Parathyroid adenoma (tissue), 2 donors: Measurements from ENCODE around the gene TSPAN17.

Source experiments
- H2AFZ ChIP-seq: fragments of 300-600 bp; sonication (generic); one replicate; pipeline ENCODE4 v1.7.0; 2017; ENCODE audit warnings: antibody characterized with exemption, mild to moderate bottlenecking
- H3K27ac ChIP-seq: fragments of 300-600 bp; sonication (generic); one replicate; pipeline ENCODE4 v1.7.0; 2017
- H3K27me3 ChIP-seq: fragments of 300-600 bp; sonication (generic); one replicate; pipeline ENCODE4 v1.7.0; 2017; ENCODE audit warnings: low read length; ENCODE audit not compliant: control insufficient read depth, insufficient read depth
- H3K36me3 ChIP-seq: fragments of 300-600 bp; sonication (generic); one replicate; pipeline ENCODE4 v1.7.0; 2017; ENCODE audit warnings: low read length; ENCODE audit not compliant: control insufficient read depth, insufficient read depth
- H3K4me1 ChIP-seq: fragments of 300-600 bp; sonication (generic); one replicate; pipeline ENCODE4 v1.7.0; 2017; ENCODE audit warnings: control low read depth
- H3K4me2 ChIP-seq: fragments of 300-600 bp; sonication (generic); one replicate; pipeline ENCODE4 v1.7.0; 2017; ENCODE audit warnings: low read length
- H3K4me3 ChIP-seq: fragments of 300-600 bp; sonication (generic); one replicate; pipeline ENCODE4 v1.7.0; 2017; ENCODE audit warnings: low read depth, low read length
- H3K79me2 ChIP-seq: fragments of 300-600 bp; sonication (generic); one replicate; pipeline ENCODE4 v1.7.0; 2017; ENCODE audit warnings: control low read depth
- H3K9ac ChIP-seq: fragments of 300-600 bp; sonication (generic); one replicate; pipeline ENCODE4 v1.7.0; 2017; ENCODE audit warnings: mild to moderate bottlenecking
- H3K9me3 ChIP-seq: fragments of 300-600 bp; sonication (generic); one replicate; pipeline ENCODE4 v1.7.0; 2017; ENCODE audit warnings: low read length; ENCODE audit not compliant: control insufficient read depth
- TF ChIP-seq, protein P1 (sequence below): fragments of 300-600 bp; sonication (generic); IDR thresholded peaks from one replicate; pipeline ENCODE4 v1.7.0; 2017; ENCODE audit warnings: antibody characterized with exemption, mild to moderate bottlenecking
- donor health status: primary hyperparathyroidism.

TSPAN17 gene

DNA sequence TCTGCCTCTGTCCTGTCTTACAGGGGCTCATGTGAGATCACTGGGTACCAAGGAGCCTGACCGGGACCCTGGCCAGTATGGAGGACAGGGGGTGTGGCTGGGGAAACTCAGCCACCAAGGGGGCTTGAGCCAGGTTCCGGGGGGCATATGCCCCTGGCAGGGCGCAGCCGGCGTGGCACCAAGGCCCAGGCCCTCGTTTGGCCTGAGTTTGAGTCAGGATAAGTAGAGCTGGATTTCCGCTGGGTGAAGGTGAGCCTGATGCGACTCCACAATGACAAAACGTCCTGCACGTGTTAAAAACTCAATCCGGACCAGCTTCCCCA, 616 bp upstream of the TSPAN17 start:
- H3K4me1 ChIP-seq, result peaks cover 16% of the 10 kb centered on the region
- H3K4me2 ChIP-seq, result peak overlapping the region; percentile 77
- no peaks in the 10 kb centered on the region for H3K27me3 ChIP-seq
- TF ChIP-seq, protein P1, sequence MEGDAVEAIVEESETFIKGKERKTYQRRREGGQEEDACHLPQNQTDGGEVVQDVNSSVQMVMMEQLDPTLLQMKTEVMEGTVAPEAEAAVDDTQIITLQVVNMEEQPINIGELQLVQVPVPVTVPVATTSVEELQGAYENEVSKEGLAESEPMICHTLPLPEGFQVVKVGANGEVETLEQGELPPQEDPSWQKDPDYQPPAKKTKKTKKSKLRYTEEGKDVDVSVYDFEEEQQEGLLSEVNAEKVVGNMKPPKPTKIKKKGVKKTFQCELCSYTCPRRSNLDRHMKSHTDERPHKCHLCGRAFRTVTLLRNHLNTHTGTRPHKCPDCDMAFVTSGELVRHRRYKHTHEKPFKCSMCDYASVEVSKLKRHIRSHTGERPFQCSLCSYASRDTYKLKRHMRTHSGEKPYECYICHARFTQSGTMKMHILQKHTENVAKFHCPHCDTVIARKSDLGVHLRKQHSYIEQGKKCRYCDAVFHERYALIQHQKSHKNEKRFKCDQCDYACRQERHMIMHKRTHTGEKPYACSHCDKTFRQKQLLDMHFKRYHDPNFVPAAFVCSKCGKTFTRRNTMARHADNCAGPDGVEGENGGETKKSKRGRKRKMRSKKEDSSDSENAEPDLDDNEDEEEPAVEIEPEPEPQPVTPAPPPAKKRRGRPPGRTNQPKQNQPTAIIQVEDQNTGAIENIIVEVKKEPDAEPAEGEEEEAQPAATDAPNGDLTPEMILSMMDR, result no peak
- peak overlapping the region; percentile 72 for H3K27ac ChIP-seq
- H3K36me3 ChIP-seq, result no peaks in the 10 kb centered on the region
- peak overlapping the region; percentile 75 for H3K4me3 ChIP-seq
- peaks cover 5% of the 10 kb centered on the region for H3K79me2 ChIP-seq
- H3K9me3 ChIP-seq, result no peaks in the 10 kb centered on the region
- no peak overlapping the region for H3K9ac ChIP-seq
- peak overlapping the region; percentile 94 for H2AFZ ChIP-seq

DNA sequence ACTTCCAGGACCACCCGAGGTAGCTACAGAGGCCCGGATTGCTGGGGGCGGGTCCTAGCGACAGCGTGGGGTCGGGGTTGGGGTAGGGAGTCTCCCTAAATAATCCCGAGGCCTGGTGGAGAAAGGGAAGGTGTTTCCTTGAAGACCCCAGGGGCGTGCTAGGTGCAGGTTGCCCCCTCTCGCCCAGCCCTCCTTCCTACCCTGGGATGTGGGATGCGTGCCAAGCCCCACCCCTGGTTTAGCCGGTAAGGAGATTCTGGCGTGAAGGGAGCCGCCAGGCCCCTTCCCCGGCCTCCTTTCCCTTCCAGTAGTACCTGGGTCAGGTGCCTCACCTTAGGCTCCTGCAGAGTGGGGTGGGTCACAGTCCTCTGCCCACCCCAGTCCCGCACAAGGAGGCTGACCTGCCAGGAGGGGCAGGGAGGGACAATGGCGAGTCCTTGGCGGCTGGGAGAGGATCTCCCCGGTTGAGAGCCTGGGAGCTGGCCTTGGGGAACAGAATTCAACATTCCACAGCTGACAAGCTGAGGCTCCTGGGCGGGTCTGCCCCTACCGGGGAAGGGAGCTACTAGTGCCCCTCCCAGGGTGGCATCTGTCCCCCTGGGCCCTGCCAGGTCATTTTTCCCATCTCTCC, 674 bp downstream of the TSPAN17 start:
- H3K4me3 ChIP-seq, result peak overlapping the region; percentile 75
- H3K9me3 ChIP-seq, result no peaks in the 10 kb centered on the region
- H3K4me1 ChIP-seq, result peaks cover 16% of the 10 kb centered on the region
- H3K27me3 ChIP-seq, result no peaks in the 10 kb centered on the region
- peaks cover 5% of the 10 kb centered on the region for H3K79me2 ChIP-seq
- no peaks in the 10 kb centered on the region for H3K36me3 ChIP-seq
- peak overlapping the region; percentile 85 for H3K9ac ChIP-seq
- peak overlapping the region; percentile 84 for H3K4me2 ChIP-seq
- peak overlapping the region; percentile 42 for H3K27ac ChIP-seq
- TF ChIP-seq, protein P1, result no peak
- H2AFZ ChIP-seq, result peak overlapping the region; percentile 88

DNA sequence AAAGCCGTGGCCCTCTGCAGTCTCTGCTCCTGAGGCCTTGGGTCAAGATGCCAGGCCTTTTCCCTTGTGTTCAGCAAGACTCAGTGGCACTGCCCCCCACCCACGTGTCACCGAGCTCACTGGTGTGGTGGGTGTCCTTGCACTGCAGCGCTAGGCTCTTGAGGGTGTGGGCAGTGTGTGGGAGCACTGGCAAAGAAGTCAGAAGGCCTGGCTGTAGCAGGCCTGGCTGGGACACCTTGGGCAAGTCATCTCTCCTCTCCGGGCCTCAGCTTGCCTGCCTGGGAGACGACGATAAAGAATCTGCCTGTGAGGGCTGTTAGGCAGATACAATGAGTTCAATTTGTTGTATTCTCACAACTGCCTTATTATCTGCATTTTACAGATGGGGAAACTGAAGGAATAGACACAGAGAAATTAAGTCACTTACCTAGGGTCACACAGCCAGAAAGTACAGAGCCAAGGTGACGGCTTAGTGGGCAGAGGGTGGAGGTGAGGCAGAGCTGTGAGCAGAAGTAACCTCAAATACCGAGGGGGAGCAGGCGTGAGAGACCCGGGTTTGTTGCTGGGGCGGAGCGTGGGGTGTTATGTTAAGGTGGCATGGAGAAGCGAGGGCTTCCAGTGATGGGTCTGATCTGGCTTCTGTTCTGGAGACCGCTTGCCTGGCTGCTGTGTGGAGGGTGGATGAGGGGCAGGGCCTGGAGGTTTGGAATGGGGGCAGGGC, 1.4 kb downstream of the TSPAN17 start:
- peaks cover 12% of the 10 kb centered on the region for H3K4me1 ChIP-seq
- H3K79me2 ChIP-seq, result peaks cover 5% of the 10 kb centered on the region
- H3K36me3 ChIP-seq, result no peaks in the 10 kb centered on the region
- no peaks in the 10 kb centered on the region for H3K27me3 ChIP-seq
- H3K4me2 ChIP-seq, result peak overlapping the region; percentile 84
- peak overlapping the region; percentile 75 for H3K4me3 ChIP-seq
- H3K9me3 ChIP-seq, result no peaks in the 10 kb centered on the region
- H3K27ac ChIP-seq, result peak overlapping the region; percentile 21
- peak overlapping the region; percentile 88 for H2AFZ ChIP-seq
- TF ChIP-seq, protein P1, result no peak
- no peak overlapping the region for H3K9ac ChIP-seq

DNA sequence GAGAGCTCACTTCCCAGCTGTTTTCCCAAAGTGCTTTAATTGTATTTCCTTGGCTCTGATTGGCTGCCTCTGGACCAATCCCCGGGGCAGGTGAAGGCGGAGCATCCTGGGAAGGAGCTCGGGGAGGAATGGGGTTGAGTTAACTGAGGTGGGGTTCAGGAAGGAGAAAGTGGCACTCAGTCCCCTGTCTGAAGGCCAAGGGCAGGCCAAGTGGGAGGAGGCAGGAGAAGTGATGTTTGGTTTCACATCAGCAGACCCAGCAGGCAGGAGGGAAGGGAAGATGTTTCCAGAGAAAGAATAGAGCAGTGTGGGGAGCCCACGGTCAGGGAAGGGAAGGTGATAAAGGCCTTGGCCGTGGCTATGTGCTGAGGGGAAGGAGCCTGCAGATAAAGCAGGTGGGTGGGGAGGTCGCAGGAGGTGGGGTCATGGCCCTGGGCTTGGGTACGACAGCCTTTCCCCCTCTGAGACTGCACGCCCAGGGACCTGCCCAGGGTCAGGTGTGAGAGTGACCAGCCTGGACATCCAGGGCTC, 3.1 kb downstream of the TSPAN17 start:
- H3K79me2 ChIP-seq, result peaks cover 5% of the 10 kb centered on the region
- peaks cover 12% of the 10 kb centered on the region for H3K4me1 ChIP-seq
- no peak overlapping the region for H3K9ac ChIP-seq
- no peaks in the 10 kb centered on the region for H3K36me3 ChIP-seq
- H3K4me3 ChIP-seq, result no peak overlapping the region
- H3K9me3 ChIP-seq, result no peaks in the 10 kb centered on the region
- H3K27me3 ChIP-seq, result no peaks in the 10 kb centered on the region
- no peak overlapping the region for H3K4me2 ChIP-seq
- H3K27ac ChIP-seq, result no peak overlapping the region
- no peak overlapping the region for H2AFZ ChIP-seq
- TF ChIP-seq, protein P1, result no peak
